ENCODE data around the gene SAYSD1. TPM values are rescaled to one million over a fixed set of nuclear protein-coding genes. Genes with fewer than 3 reads are reported as not detected.

The SAYSD1 gene
- total and polyA plus RNA-seq, 2 experiments from 2014 or later, result 16.9 to 23.4 TPM

GRCh38 chr6:39060467-39061160 lies 54.4 kb downstream of the SAYSD1 start:
- Histone ChIP-seq H3K4me1 (ENCODE audit: insufficient read depth) (peaks cover 30% of the 10 kb centered on the region), H3K4me2 (no peak overlapping the region), H3K27ac (no peak overlapping the region), H3K4me3 (no peak overlapping the region), H4K20me1 (ENCODE audit: insufficient read depth, poor library complexity, severe bottlenecking) (no peaks in the 10 kb centered on the region), H3K9me3 (ENCODE audit: low read depth) (no peaks in the 10 kb centered on the region), H3K79me2 (no peaks in the 10 kb centered on the region), H3K36me3 (replicated peaks; ENCODE audit: insufficient read depth, low read depth) (no peaks in the 10 kb centered on the region), H2AFZ (no peak overlapping the region), H3K27me3 (no peaks in the 10 kb centered on the region), H3K9me2 (replicated peaks; ENCODE audit: insufficient read depth) (no peaks in the 10 kb centered on the region)
- WGBS (ENCODE audit: low lambda C conversion rate, missing lambda C conversion rate), result 88% methylated on average over 7 of the region's 7 CpGs
- TF ChIP-seq CTCF (IDR thresholded peaks at IDR 0.05; ENCODE audit: poor library complexity), result no peak
- DNase-seq (ENCODE audit: low spot score), result no peak

- 66% methylated on average over 14 of the region's 14 CpGs for WGBS (ENCODE audit: low lambda C conversion rate, missing lambda C conversion rate)
- H2AFZ ChIP-seq, result no peak overlapping the region
- TF ChIP-seq CTCF (IDR thresholded peaks at IDR 0.05; ENCODE audit: poor library complexity) (no peak), EZH2phosphoT487 (IDR thresholded peaks at IDR 0.05; ENCODE audit: low read depth, severe bottlenecking, unreplicated experiment) (no peak), EZH2 (IDR thresholded peaks at IDR 0.05; ENCODE audit: borderline replicate concordance) (no peak)
- no peak overlapping the region for H3K4me2 ChIP-seq
- peaks cover 30% of the 10 kb centered on the region for H3K4me1 ChIP-seq (ENCODE audit: insufficient read depth)
- H4K20me1 ChIP-seq (ENCODE audit: insufficient read depth, poor library complexity, severe bottlenecking), result no peaks in the 10 kb centered on the region
- no peaks in the 10 kb centered on the region for H3K27me3 ChIP-seq
- H3K4me3 ChIP-seq, result no peak overlapping the region
- H3K9me2 ChIP-seq (replicated peaks; ENCODE audit: insufficient read depth), result no peaks in the 10 kb centered on the region
- H3K79me2 ChIP-seq, result no peaks in the 10 kb centered on the region
- no peak for DNase-seq (ENCODE audit: low spot score)
- no peaks in the 10 kb centered on the region for H3K36me3 ChIP-seq (replicated peaks; ENCODE audit: insufficient read depth, low read depth)
- H3K9me3 ChIP-seq (ENCODE audit: low read depth), result no peaks in the 10 kb centered on the region
- H3K27ac ChIP-seq, result no peak overlapping the region
Observed at GRCh38 chr6:39059496-39060310, 55.3 kb downstream of the SAYSD1 start.

GRCh38 chr6:39058471-39059147 lies 56.4 kb downstream of the SAYSD1 start:
- TF ChIP-seq EZH2 (IDR thresholded peaks at IDR 0.05; ENCODE audit: borderline replicate concordance) (no peak), CTCF (IDR thresholded peaks at IDR 0.05; ENCODE audit: poor library complexity) (no peak), EZH2phosphoT487 (IDR thresholded peaks at IDR 0.05; ENCODE audit: low read depth, severe bottlenecking, unreplicated experiment) (no peak)
- no peaks in the 10 kb centered on the region for H3K36me3 ChIP-seq (replicated peaks; ENCODE audit: insufficient read depth, low read depth)
- no peak overlapping the region for H3K4me2 ChIP-seq
- no peaks in the 10 kb centered on the region for H4K20me1 ChIP-seq (ENCODE audit: insufficient read depth, poor library complexity, severe bottlenecking)
- peaks cover 27% of the 10 kb centered on the region for H3K4me1 ChIP-seq (ENCODE audit: insufficient read depth)
- H3K79me2 ChIP-seq, result no peaks in the 10 kb centered on the region
- no peak for DNase-seq (ENCODE audit: low spot score)
- no peak overlapping the region for H2AFZ ChIP-seq
- H3K27ac ChIP-seq, result no peak overlapping the region
- H3K9me2 ChIP-seq (replicated peaks; ENCODE audit: insufficient read depth), result no peaks in the 10 kb centered on the region
- H3K9me3 ChIP-seq (ENCODE audit: low read depth), result no peaks in the 10 kb centered on the region
- no peak overlapping the region for H3K4me3 ChIP-seq
- H3K27me3 ChIP-seq, result no peaks in the 10 kb centered on the region
- 92% methylated on average over 6 of the region's 6 CpGs for WGBS (ENCODE audit: low lambda C conversion rate, missing lambda C conversion rate)

All from hepatocyte (in vitro differentiated cells).